Loucy (cell line): ENCODE results near the gene HOXB4.

Source experiments
- H2AFZ ChIP-seq: fragments of 200-600 bp; sonication (generic); 2 replicates; pipeline ENCODE4 v1.6.0; 2016; ENCODE audit warnings: antibody characterized with exemption, mild to moderate bottlenecking, low read length, moderate library complexity
- H3F3A ChIP-seq: fragments of 200-600 bp; 2 replicates; pipeline ENCODE4 v1.6.0; 2016; ENCODE audit warnings: antibody characterized with exemption, low read depth, mild to moderate bottlenecking
- H3K27me3 ChIP-seq: fragments of 200-600 bp; sonication (generic); 2 replicates; pipeline ENCODE4 v1.6.1; 2014; ENCODE audit warnings: low read length, mild to moderate bottlenecking; ENCODE audit not compliant: insufficient read depth, poor library complexity, severe bottlenecking
- H3K36me3 ChIP-seq: fragments of 200-600 bp; sonication (generic); 2 replicates; pipeline ENCODE4 v1.6.1; 2016; ENCODE audit warnings: low read length; ENCODE audit not compliant: insufficient read depth
- H3K4me1 ChIP-seq: fragments of 200-600 bp; sonication (generic); 2 replicates; pipeline ENCODE4 v1.5.1; 2014; ENCODE audit warnings: low read length, mild to moderate bottlenecking; ENCODE audit not compliant: insufficient read depth, poor library complexity, severe bottlenecking
- H3K4me2 ChIP-seq: fragments of 200-600 bp; sonication (generic); 2 replicates; pipeline ENCODE4 v1.6.0; 2014; ENCODE audit warnings: antibody characterized with exemption, low read length, low read depth, mild to moderate bottlenecking; ENCODE audit not compliant: poor library complexity, severe bottlenecking
- H3K4me3 ChIP-seq: fragments of 200-600 bp; sonication (generic); 2 replicates; pipeline ENCODE4 v1.5.1; 2014; ENCODE audit warnings: low read length, mild to moderate bottlenecking, mixed read lengths; ENCODE audit not compliant: poor library complexity, severe bottlenecking
- H3K79me2 ChIP-seq: fragments of 200-600 bp; sonication (generic); 2 replicates; pipeline ENCODE4 v1.6.1; 2014; ENCODE audit warnings: low read length; ENCODE audit not compliant: insufficient read depth
- H3K9ac ChIP-seq: fragments of 200-600 bp; sonication (generic); 2 replicates; pipeline ENCODE4 v1.6.0; 2014; ENCODE audit warnings: mild to moderate bottlenecking, low read depth, low read length, moderate library complexity; ENCODE audit not compliant: poor library complexity, severe bottlenecking
- H3K9me2 ChIP-seq: fragments of 200-600 bp; sonication (generic); replicated peaks from 2 replicates; pipeline ENCODE4 v1.6.1; 2016; ENCODE audit warnings: low read depth, low read length, mixed read lengths
- H3K9me3 ChIP-seq: fragments of 200-600 bp; sonication (generic); 2 replicates; pipeline ENCODE4 v1.6.1; 2014; ENCODE audit warnings: mild to moderate bottlenecking, antibody characterized with exemption, low read length, low read depth; ENCODE audit not compliant: insufficient read depth
- H4K20me1 ChIP-seq: fragments of 200-600 bp; sonication (generic); 2 replicates; pipeline ENCODE4 v1.6.0; 2014; ENCODE audit warnings: antibody characterized with exemption, low read length, mild to moderate bottlenecking; ENCODE audit not compliant: insufficient read depth, poor library complexity, severe bottlenecking
- EZH2phosphoT487 ChIP-seq: fragments of 200-600 bp; IDR thresholded peaks from 2 replicates; pipeline ENCODE4 v1.6.1; 2018; ENCODE audit warnings: antibody characterized with exemption, mild to moderate bottlenecking, moderate library complexity, borderline replicate concordance
- TF ChIP-seq, protein P1 (sequence below): fragments of 200-600 bp; sonication (generic); conservative IDR thresholded peaks from 2 replicates; pipeline ENCODE4 v1.5.1; 2014; ENCODE audit warnings: mild to moderate bottlenecking, antibody characterized with exemption, low read length

Gene HOXB4

DNA sequence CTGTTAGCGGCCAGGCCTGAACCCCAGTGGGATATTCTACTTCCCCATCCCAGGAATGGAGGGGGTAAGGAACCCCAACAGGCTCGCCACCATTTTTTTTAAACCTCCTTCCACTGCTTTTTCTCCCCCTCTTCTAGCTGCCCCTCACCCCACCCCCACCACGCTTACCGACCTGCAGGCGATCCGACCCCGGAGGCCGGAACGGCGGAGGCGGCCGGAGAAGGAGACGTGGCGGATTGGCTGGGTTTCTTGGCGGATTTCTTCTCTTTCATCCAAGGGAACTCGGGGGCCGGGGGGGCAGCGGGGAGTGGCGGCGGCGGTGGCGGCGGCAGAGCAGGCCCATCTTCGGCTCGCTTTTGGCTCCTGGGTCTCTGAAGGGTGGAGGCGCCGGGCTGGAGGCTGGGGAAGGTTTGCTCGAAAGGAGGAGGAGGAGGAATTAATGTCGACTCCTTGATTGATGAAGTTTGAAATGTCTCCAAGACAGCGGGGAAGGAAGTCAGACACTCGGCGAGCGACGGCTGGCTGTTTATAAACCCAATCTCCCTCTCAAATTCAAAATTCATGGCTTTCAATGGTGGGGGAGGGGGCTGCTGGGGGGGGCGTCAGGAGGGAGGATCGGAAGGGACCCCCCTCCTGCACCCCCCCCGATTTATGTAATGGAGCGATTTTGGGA is 33.7 kb downstream of the HOXB4 start:
- Histone ChIP-seq H3K9me2 (no peaks in the 10 kb centered on the region), H3K9ac (peak overlapping the region; percentile 98), H3K36me3 (peaks cover 17% of the 10 kb centered on the region), H3K27me3 (peaks cover 26% of the 10 kb centered on the region), H3K4me3 (peak overlapping the region; percentile 95), H2AFZ (no peak overlapping the region), H3F3A (peaks cover 34% of the 10 kb centered on the region), H3K9me3 (no peaks in the 10 kb centered on the region), H4K20me1 (peaks cover 15% of the 10 kb centered on the region), H3K79me2 (peaks cover 95% of the 10 kb centered on the region), H3K4me1 (peaks cover 58% of the 10 kb centered on the region), H3K4me2 (peak overlapping the region; percentile 96)
- no peak for TF ChIP-seq EZH2phosphoT487
- TF ChIP-seq, protein P1, sequence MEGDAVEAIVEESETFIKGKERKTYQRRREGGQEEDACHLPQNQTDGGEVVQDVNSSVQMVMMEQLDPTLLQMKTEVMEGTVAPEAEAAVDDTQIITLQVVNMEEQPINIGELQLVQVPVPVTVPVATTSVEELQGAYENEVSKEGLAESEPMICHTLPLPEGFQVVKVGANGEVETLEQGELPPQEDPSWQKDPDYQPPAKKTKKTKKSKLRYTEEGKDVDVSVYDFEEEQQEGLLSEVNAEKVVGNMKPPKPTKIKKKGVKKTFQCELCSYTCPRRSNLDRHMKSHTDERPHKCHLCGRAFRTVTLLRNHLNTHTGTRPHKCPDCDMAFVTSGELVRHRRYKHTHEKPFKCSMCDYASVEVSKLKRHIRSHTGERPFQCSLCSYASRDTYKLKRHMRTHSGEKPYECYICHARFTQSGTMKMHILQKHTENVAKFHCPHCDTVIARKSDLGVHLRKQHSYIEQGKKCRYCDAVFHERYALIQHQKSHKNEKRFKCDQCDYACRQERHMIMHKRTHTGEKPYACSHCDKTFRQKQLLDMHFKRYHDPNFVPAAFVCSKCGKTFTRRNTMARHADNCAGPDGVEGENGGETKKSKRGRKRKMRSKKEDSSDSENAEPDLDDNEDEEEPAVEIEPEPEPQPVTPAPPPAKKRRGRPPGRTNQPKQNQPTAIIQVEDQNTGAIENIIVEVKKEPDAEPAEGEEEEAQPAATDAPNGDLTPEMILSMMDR: no peak

DNA sequence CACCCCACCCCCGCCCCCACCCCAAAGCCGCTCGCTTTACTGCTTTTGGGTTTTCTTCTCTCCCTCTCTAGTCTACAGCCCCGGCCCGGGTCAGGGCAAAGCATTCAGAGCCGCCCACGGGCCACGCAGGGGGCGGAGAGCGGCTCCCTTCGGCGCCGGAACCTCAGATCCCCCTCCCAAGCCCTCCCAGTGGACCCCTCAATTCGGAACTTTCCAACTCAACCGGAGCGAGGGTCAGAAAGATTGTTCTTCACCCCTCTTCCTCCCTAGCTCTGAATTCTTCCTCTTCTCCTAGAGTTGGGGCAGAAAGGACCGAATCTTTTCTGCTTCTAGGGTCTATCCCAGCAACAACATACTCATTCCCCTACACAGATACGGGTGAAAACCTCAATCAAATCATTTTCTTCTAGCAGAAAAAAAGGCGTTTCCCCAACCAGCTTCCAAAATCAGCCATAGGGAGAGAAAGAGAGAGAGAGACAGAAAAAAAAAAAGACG is 34.2 kb downstream of the HOXB4 start:
- peaks cover 26% of the 10 kb centered on the region for H3K27me3 ChIP-seq
- H3F3A ChIP-seq: peaks cover 28% of the 10 kb centered on the region
- peak overlapping the region; percentile 95 for H3K4me3 ChIP-seq
- TF ChIP-seq, protein P1: no peak
- no peak for TF ChIP-seq EZH2phosphoT487
- H3K9me2 ChIP-seq: no peaks in the 10 kb centered on the region
- H3K4me2 ChIP-seq: peak overlapping the region; percentile 96
- H3K9me3 ChIP-seq: no peaks in the 10 kb centered on the region
- peak overlapping the region; percentile 98 for H3K9ac ChIP-seq
- H3K79me2 ChIP-seq: peaks cover 95% of the 10 kb centered on the region
- no peak overlapping the region for H2AFZ ChIP-seq
- peaks cover 11% of the 10 kb centered on the region; the same call in 1 of the 2 replicates for H3K36me3 ChIP-seq
- peaks cover 11% of the 10 kb centered on the region for H4K20me1 ChIP-seq
- peaks cover 60% of the 10 kb centered on the region for H3K4me1 ChIP-seq

DNA sequence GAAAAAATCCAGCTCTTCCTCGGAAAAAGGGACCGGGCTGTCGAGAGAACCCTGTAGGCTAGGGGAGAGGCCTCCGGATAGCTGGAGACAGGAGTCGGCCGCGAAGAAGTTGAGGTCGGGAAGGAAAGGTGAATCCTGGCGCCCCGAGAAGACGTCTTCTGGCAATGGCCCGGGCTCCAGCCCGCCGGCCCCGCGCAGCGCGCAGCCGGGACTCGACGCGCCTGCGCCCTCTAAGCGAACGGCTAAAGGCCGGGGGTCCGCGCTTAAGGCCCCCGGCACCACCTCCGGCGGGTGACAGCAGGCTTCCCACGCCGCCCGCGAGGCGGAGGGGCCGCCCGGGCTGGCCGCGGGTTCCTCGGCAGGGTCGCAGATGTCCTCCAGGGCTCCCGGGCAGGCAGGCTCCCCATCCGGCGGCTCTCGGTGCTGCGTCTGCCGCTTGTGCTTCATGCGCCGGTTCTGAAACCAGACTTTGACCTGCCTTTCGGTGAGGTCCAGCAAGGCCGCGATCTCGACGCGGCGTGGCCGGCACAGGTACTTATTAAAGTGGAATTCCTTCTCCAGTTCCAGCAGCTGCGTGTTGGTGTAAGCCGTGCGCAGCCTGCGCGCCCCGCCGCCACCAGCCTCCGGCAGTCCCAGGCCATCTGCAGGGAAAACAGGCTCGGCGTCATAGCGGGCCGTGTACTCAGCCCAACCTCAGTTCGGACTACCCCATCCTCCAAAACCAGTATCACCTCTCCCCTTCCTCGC is 34.9 kb downstream of the HOXB4 start:
- Histone ChIP-seq H3K9me2 (no peaks in the 10 kb centered on the region), H3K4me1 (peaks cover 53% of the 10 kb centered on the region), H3K79me2 (peaks cover 92% of the 10 kb centered on the region), H3K4me3 (peak overlapping the region; percentile 95), H3K9ac (peak overlapping the region; percentile 98), H3K27me3 (peaks cover 26% of the 10 kb centered on the region), H3K36me3 (peaks cover 5% of the 10 kb centered on the region; the same call in 1 of the 2 replicates), H3F3A (peaks cover 22% of the 10 kb centered on the region), H2AFZ (no peak overlapping the region), H3K9me3 (no peaks in the 10 kb centered on the region), H4K20me1 (peaks cover 5% of the 10 kb centered on the region), H3K4me2 (peak overlapping the region; percentile 96)
- TF ChIP-seq EZH2phosphoT487: no peak
- TF ChIP-seq, protein P1: no peak; the same call in 1 of the 2 replicates
